HG03342 (cell line): Measurements from ENCODE around the gene EIF2A.

Experiments
- ATAC-seq: cut with Tn5 transposase; IDR thresholded peaks from one replicate; pipeline ENCODE4 v1.9.1; 2021; ENCODE audit warnings: mild to moderate bottlenecking, moderate library complexity; ENCODE audit not compliant: unreplicated experiment

The EIF2A gene

GRCh38 chr3:150543128-150543527 is 3.5 kb upstream of the EIF2A start:
- no peak for ATAC-seq

GRCh38 chr3:150543531-150543930 is 3.1 kb upstream of the EIF2A start:
- no peak for ATAC-seq

DNA sequence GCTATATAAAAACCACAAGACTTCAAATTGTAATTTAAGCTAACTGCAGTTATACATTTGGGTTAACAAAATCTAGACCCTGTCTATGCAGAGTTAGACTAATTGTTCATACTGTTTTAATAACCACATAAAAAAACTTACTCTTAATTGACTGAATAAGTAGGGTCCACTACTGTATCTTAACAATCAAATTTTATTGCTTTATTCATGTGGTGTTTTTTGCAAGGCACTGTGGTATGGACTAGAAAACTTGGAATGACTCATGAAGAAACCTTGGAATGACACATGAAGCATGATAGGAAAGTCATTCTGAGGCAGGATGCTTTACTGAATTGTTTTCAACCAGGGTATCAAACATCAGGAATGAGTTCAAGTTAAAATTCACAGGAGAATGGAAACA is 2.5 kb upstream of the EIF2A start:
- ATAC-seq: no peak

DNA sequence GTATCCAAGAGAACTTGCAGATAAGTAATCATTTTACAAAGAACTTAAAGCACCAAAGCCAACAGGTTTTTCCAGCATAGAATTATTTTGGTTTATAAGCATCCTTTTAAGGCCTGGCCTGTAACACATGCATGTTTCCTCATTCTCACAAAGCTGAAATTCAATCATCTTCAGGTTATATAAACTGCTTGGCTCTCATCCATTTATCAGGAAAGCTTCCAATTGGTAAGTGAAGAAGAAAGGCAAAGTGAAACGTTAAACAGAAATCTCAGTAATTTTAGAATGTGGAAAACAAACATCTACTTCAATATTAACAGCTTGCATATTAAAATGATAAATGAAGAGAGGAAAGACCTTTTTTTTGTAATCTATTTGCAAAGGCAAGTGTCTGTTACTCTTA is 1.9 kb upstream of the EIF2A start:
- ATAC-seq: no peak

- ATAC-seq: no peak
Observed at GRCh38 chr3:150545419-150546225, 965 bp upstream of the EIF2A start.

DNA sequence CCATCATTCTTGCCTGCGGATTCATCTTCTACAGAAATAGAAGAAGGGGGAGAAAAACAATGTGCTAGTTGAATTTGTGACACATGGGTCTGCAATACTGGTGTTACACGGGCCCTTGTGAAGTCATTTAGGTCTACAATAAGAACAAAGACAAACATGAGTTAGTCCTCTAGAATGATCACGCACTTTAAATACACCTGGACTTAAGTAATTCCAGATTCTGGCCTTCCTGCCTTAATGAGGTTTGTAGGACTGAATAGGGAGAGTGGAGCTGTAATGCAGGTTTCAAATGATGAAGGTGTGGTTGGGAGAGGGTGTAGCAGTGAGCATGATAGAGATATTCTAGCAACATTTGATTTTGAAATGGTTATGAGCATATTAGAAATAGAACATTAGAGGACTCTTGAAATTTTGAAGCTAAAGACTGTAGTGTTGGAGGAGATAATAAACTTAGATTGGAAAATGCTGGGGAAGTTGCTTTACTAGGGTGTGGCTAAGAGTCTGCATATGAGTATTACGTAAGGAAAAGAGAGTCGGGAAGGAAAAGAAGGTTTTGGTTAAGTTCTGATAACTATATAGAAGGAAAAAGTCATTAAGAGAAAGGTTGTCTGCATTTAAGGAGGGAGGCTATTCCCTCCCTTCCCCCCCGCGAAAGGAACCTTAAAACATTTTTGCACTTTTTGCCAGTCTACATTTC is 606 bp downstream of the EIF2A start:
- no peak for ATAC-seq

DNA sequence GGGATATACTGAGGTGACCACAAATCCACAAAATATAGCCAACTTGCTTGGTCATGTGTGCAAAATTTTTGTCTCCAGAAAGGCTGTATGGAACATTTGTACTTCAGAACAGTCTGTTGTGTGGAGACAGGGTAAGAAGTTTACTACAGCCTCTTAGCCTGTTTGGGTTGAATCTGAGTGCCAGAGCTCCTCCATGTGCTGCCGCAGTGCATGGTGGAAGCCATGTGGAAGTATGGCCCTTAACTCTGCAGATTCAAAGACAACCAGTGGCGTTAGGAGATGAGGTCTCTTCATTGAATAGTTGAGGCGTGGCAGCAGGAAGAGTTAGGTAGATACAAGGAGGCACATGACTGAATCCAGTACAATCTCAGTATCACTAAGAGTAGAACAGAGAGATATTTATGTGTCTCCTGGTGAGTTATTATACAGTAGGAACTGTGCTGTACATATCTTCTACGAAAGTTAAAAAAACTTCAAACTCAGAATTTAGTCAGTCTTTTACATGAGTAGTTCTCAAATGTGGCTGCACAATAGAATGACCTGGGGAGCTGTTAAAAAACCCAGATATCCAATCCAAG is 9.4 kb downstream of the EIF2A start:
- ATAC-seq: no peak

DNA sequence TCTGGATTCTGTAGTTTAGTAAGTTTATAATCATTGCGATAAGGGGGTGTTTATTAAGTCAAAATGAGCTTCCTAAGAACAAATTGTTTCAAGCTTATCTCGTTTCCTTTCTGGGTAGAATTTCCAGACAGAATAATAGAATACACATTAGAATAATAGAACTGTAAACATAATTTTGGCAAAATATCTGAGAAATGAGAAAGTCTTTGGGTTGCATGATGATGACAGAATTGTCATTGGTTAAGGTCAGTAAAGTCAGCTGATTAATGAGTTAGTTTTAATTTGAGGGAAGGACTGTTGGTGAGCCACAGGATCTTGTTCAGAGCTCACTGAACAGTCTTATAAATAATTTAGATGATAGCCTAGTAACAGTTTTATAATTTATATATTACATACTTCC is 10.2 kb downstream of the EIF2A start:
- no peak for ATAC-seq

DNA sequence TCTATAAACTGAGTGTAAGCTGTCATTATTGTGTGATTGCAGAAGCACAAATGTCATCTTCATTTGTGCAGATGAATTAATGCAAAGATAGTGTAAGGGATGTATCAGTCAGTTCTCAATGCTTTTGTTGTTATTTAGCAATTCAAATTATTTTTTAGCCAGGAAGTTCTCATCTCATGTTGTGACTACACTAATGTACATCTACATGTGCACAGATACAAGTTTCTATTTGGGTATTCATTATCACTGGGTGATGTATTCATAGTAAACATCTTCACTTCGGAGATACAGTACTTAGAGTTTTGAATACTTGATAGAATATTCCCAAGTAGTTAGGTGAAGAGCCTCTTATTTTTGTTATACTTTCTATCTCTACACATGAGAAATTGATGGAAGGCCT is 11.1 kb downstream of the EIF2A start:
- ATAC-seq: no peak

DNA sequence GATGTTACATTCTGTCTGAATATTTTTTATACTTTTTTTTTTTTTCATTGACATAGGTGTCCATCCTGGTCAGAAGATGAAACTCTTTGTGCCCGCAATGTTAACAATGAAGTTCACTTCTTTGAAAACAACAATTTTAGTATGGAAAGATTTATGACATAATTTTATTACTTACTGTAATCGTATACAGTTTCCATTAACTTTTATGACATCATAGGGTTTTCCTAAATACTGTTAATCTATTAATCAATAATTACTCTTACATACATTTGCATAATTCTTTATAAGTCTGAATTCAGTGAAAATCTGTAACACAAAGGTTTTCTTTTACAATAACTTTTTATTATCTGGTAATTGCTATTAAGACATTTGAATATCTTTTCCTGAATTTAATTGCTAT is 17.7 kb downstream of the EIF2A start:
- ATAC-seq: no peak

GRCh38 chr3:150567328-150567727 is 20.7 kb downstream of the EIF2A start:
- no peak for ATAC-seq

DNA sequence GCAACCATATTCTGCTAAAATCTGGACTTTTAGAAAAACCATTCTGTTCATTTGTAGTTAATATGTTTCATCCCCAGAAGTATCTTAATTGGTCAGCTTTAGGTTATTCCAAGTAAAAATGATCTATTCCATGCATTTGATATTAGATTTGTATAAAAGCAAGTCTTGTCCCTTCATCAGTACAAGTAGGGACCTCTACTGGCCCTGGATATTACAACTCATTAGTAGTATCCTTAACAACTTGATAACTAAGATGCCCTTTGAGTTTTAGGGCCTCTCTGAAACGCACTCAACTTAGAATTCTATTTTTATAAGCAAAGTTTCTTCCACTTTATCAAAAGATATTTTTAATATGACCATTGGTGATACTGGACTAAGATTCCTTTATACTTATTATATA is 31.3 kb downstream of the EIF2A start:
- ATAC-seq: no peak

DNA sequence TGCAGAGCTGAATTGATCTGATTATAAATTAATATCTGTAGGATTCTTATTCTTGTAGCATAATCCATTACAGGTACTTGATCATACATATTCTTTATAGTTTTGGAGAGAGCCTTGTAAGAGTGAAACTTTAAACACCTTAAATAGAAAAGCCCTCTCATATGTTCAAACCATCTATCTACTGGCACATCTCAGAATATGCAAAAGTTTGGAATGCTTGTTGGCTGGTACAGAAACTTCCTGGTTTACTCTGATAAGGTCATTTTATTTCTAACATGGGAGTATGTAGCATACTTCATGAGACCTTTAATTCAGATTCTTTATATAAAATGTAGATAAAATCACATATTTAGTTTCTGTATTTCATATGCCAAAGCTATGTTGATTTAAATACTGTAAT is 34.6 kb downstream of the EIF2A start:
- no peak for ATAC-seq

- ATAC-seq: peak; percentile 68
Observed at GRCh38 chr3:150582620-150583019, 36.0 kb downstream of the EIF2A start.

- peak; percentile 75 for ATAC-seq
Observed at GRCh38 chr3:150583028-150583427, 36.4 kb downstream of the EIF2A start.

DNA sequence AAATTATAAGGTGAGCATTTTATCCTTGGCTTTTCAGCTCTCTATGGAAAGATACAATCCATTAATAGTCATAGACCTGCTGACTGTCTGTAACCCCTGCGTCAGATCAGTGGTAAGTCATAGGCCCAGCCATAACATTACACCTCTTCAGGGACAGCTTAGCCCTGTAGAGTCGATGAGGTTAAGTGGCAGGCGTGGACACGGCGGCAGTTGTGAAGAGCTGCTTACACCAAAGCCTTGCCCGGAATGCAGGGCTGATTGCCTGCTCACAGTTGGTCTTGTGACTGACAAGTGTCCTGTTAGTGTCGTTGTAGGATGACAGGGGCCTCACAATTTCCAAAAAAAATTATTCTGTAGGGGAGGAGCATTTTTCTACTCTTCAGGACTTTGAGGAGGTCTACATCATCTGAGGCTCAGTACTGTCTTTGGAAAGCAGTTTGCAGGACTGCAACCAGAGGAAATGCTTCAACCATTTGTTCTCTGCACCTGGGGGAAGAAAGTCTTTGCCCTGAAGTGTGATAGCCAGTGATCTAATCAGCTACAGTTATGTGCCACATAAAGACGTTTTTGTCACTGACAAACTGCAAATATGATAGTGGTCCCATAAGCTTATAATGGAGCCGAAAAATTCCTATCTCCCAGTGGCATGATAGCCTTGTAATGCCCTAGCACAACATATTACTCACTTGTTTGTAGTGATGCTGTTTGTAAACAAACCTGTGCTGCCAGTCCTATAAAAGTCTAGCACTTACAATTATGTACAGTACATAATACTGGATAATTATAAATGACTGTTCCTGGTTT is 41.6 kb downstream of the EIF2A start:
- ATAC-seq: no peak

GRCh38 chr3:150589759-150590158 is 43.2 kb downstream of the EIF2A start:
- ATAC-seq: no peak

- no peak for ATAC-seq
Observed at GRCh38 chr3:150594150-150594549, 47.6 kb downstream of the EIF2A start.

DNA sequence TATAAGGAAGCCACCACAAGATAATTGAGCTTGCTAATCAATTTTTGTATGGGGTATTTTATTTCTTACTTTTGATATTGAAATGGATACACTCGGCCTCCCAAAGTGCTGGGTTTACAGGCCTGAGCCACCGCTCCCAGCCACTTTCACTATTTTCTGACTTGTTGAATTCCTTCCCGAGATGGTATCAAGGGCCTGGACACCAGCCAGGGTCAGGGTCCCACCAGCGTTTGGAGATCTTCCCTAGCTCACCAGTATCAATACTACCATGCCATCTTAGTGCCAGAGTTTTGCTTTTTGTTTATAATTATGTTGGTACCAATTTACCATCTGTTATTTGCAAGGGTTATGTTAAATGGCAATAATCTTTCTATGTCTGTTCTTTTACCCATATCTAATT is 51.1 kb downstream of the EIF2A start:
- no peak for ATAC-seq

GRCh38 chr3:150599611-150600297 is 53.2 kb downstream of the EIF2A start:
- peak; percentile 20 for ATAC-seq
